GM18526 (cell line): Measurements from ENCODE around the gene CFAP43.
A peak's percentile ranks its signal among the peaks of the same experiment; 100 is the strongest.

Experiments used
- POLR2A ChIP-seq: IDR thresholded peaks from 3 replicates; pipeline ENCODE4 v1.6.1; 2011; ENCODE audit not compliant: insufficient read length; ENCODE audit errors: extremely low read depth

The CFAP43 gene

GRCh38 chr10:104231784-104232612 lies at the start of gene CFAP43:
Gene CFAP43, minus strand, starts transcription at chr10:104232364. Its CDS starts 118 bp downstream, at chr10:104232246.
- no peak for TF ChIP-seq POLR2A

- no peak for TF ChIP-seq POLR2A
These were observed 49.5 kb upstream of the CFAP43 start for GRCh38 chr10:104281694-104282093.

GRCh38 chr10:104279550-104280259 lies 47.5 kb upstream of the CFAP43 start:
- TF ChIP-seq POLR2A: no peak

- no peak for TF ChIP-seq POLR2A
These were observed 45.6 kb upstream of the CFAP43 start for GRCh38 chr10:104277785-104278184.

- TF ChIP-seq POLR2A: no peak
These were observed 44.0 kb upstream of the CFAP43 start for GRCh38 chr10:104276192-104276591.

- TF ChIP-seq POLR2A: no peak
These were observed 42.9 kb upstream of the CFAP43 start for GRCh38 chr10:104274762-104275721.

GRCh38 chr10:104273899-104274575 lies 41.9 kb upstream of the CFAP43 start:
- TF ChIP-seq POLR2A: no peak

GRCh38 chr10:104273286-104273685 lies 41.1 kb upstream of the CFAP43 start:
- TF ChIP-seq POLR2A: no peak

- peak; percentile 86 for TF ChIP-seq POLR2A
These were observed 36.8 kb upstream of the CFAP43 start, which contains the start of gene GSTO2 for GRCh38 chr10:104268713-104269645. Gene GSTO2, plus strand, starts transcription at chr10:104269184. Its CDS starts 5,732 bp downstream, at chr10:104274916.

GRCh38 chr10:104268405-104268712 lies 36.2 kb upstream of the CFAP43 start:
- TF ChIP-seq POLR2A: no peak

GRCh38 chr10:104267721-104268404 lies 35.7 kb upstream of the CFAP43 start:
- no peak for TF ChIP-seq POLR2A

- TF ChIP-seq POLR2A: no peak
These were observed 32.6 kb upstream of the CFAP43 start for GRCh38 chr10:104264783-104265182.

- TF ChIP-seq POLR2A: no peak
These were observed 29.9 kb upstream of the CFAP43 start for GRCh38 chr10:104262055-104262454.

- TF ChIP-seq POLR2A: no peak
These were observed 28.6 kb upstream of the CFAP43 start for GRCh38 chr10:104260775-104261115.
